Keratinocyte (primary cell): ENCODE results near the gene MED12.

Source experiments
- EZH2 ChIP-seq: IDR thresholded peaks from one replicate; pipeline ENCODE4 v1.6.1; 2012; ENCODE audit warnings: inconsistent platforms, mild to moderate bottlenecking, low read length, moderate library complexity
- TF ChIP-seq, protein P1 (sequence below), 3 experiments: IDR thresholded peaks in 1 of 3; conservative IDR thresholded peaks in 1 of 3; optimal IDR thresholded peaks in 1 of 3; 2 replicates in 2 of 3; 3 replicates in 1 of 3; pipeline versions ENCODE3 to v1.5.1; 2011; ENCODE audit warnings: low read length in 3 of 3, mild to moderate bottlenecking in 3 of 3, moderate library complexity in 2 of 3, control low read depth in 1 of 3, inconsistent platforms in 1 of 3; ENCODE audit not compliant: insufficient read depth in 2 of 3; ENCODE audit errors: extremely low read depth in 1 of 3

- TF ChIP-seq, protein P1, sequence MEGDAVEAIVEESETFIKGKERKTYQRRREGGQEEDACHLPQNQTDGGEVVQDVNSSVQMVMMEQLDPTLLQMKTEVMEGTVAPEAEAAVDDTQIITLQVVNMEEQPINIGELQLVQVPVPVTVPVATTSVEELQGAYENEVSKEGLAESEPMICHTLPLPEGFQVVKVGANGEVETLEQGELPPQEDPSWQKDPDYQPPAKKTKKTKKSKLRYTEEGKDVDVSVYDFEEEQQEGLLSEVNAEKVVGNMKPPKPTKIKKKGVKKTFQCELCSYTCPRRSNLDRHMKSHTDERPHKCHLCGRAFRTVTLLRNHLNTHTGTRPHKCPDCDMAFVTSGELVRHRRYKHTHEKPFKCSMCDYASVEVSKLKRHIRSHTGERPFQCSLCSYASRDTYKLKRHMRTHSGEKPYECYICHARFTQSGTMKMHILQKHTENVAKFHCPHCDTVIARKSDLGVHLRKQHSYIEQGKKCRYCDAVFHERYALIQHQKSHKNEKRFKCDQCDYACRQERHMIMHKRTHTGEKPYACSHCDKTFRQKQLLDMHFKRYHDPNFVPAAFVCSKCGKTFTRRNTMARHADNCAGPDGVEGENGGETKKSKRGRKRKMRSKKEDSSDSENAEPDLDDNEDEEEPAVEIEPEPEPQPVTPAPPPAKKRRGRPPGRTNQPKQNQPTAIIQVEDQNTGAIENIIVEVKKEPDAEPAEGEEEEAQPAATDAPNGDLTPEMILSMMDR (optimal IDR thresholded peaks at IDR 0.05 in 1 of 3, IDR thresholded peaks at IDR 0.05 in 1 of 3, conservative IDR thresholded peaks at IDR 0.05 in 1 of 3; ENCODE audit: extremely low read depth in 1 of 3, insufficient read depth in 2 of 3, low read length in 3 of 3): no peak
- no peak for TF ChIP-seq EZH2
Measured at GRCh38 chrX:71111141-71111843, 7.1 kb upstream of the MED12 start, which contains the start of gene IL2RG.
